ENCODE data around the gene DIABLO.

DIABLO gene

DNA sequence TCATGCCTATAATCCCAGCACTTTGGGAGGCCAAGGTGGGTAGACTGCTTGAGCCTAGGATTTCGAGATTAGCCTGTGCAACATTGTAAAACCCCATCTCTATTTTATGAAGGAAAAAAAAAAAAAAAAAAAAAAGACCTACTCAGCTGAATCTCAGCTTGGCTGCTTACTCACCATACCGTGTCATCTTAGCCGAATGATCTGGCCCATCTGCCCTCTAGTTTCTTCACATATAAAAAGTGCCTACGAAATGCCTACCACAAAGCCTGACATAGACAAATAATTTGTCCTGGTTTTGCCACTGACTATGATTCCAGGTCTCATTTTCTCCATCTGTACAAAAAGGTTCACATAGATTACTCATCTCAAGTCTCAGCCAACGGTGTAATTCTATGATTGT, 10.1 kb downstream of the DIABLO start:
- Histone ChIP-seq H2AFZ (ENCODE audit: low read length) (no peak overlapping the region), H4K20me1 (ENCODE audit: insufficient read depth, low read length) (no peaks in the 10 kb centered on the region), H3K9ac (ENCODE audit: low read length) (no peak overlapping the region), H3K9me3 (replicated peaks; ENCODE audit: insufficient read depth, low read length) (no peaks in the 10 kb centered on the region), H3K4me2 (ENCODE audit: low read depth, low read length) (no peak overlapping the region), H3K79me2 (ENCODE audit: low read length) (no peaks in the 10 kb centered on the region), H3K36me3 (replicated peaks; ENCODE audit: insufficient read depth, low read length) (no peaks in the 10 kb centered on the region), H3K9me2 (replicated peaks; ENCODE audit: insufficient read depth, low read length) (no peaks in the 10 kb centered on the region), H3K27ac (ENCODE audit: low read length) (no peak overlapping the region), H3F3A (ENCODE audit: insufficient read depth, low read length) (no peaks in the 10 kb centered on the region), H3K4me1 (ENCODE audit: low read length) (no peaks in the 10 kb centered on the region), H3K4me3 (ENCODE audit: low read length) (no peak overlapping the region), H3K27me3 (replicated peaks; ENCODE audit: insufficient read depth, low read length) (no peaks in the 10 kb centered on the region)
- no peak for DNase-seq
- TF ChIP-seq, protein P1, sequence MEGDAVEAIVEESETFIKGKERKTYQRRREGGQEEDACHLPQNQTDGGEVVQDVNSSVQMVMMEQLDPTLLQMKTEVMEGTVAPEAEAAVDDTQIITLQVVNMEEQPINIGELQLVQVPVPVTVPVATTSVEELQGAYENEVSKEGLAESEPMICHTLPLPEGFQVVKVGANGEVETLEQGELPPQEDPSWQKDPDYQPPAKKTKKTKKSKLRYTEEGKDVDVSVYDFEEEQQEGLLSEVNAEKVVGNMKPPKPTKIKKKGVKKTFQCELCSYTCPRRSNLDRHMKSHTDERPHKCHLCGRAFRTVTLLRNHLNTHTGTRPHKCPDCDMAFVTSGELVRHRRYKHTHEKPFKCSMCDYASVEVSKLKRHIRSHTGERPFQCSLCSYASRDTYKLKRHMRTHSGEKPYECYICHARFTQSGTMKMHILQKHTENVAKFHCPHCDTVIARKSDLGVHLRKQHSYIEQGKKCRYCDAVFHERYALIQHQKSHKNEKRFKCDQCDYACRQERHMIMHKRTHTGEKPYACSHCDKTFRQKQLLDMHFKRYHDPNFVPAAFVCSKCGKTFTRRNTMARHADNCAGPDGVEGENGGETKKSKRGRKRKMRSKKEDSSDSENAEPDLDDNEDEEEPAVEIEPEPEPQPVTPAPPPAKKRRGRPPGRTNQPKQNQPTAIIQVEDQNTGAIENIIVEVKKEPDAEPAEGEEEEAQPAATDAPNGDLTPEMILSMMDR (IDR thresholded peaks at IDR 0.05; ENCODE audit: low read length) = no peak
- no peak for TF ChIP-seq EZH2phosphoT487 (IDR thresholded peaks at IDR 0.05; ENCODE audit: low read length)
- no peak for TF ChIP-seq EZH2 (optimal IDR thresholded peaks at IDR 0.05; ENCODE audit: low read depth, low read length)

DNA sequence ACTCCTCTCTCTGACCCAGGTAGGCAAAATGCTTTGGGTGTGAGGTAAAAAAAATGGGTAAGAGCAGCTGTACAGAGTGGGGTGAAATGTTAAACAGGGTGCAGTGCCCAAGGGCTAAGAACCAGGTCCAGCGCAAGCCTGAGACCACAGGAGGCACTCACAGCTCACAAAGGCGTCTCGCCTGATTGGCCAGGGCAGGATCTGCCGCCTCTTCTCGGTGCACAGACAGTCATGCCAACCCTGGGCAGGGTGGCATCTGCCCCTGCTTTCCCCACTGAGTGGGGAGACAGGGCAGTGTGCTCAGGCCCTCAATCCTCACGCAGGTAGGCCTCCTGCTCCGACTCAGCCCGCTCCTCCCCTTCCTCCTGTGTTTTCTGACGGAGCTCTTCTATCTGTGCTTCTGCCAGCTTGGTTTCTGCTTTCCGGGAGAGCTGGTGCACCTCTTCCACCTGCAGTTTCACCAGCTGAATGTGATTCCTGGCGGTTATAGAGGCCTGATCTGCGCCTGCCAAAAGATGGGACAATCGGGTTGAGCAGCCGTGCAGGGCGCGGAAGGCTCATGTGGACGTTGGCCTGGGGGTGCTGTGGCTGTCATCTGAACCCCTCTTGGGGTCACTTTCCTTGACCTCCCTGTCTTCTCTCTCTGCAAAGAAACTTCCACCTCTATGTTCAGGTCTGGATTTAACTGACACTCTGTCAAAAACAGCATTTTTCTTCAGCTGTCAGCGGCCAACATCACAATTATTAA, 17.6 kb downstream of the DIABLO start:
- no peaks in the 10 kb centered on the region for H3K27me3 ChIP-seq (replicated peaks; ENCODE audit: insufficient read depth, low read length)

GRCh38 chr12:122207391-122207790, 18.5 kb downstream of the DIABLO start:
- Histone ChIP-seq H3K4me2 (ENCODE audit: low read depth, low read length) (no peak overlapping the region), H3K9me3 (replicated peaks; ENCODE audit: insufficient read depth, low read length) (no peaks in the 10 kb centered on the region), H3K4me3 (ENCODE audit: low read length) (no peak overlapping the region), H3F3A (ENCODE audit: insufficient read depth, low read length) (no peaks in the 10 kb centered on the region), H3K27ac (ENCODE audit: low read length) (no peak overlapping the region), H3K36me3 (replicated peaks; ENCODE audit: insufficient read depth, low read length) (no peaks in the 10 kb centered on the region), H3K4me1 (ENCODE audit: low read length) (no peaks in the 10 kb centered on the region), H2AFZ (ENCODE audit: low read length) (no peak overlapping the region), H3K79me2 (ENCODE audit: low read length) (no peaks in the 10 kb centered on the region), H4K20me1 (ENCODE audit: insufficient read depth, low read length) (no peaks in the 10 kb centered on the region), H3K9me2 (replicated peaks; ENCODE audit: insufficient read depth, low read length) (no peaks in the 10 kb centered on the region), H3K9ac (ENCODE audit: low read length) (no peak overlapping the region), H3K27me3 (replicated peaks; ENCODE audit: insufficient read depth, low read length) (no peaks in the 10 kb centered on the region)
- DNase-seq = no peak
- TF ChIP-seq EZH2phosphoT487 (IDR thresholded peaks at IDR 0.05; ENCODE audit: low read length) (no peak), EZH2 (optimal IDR thresholded peaks at IDR 0.05; ENCODE audit: low read depth, low read length) (no peak)
- TF ChIP-seq, protein P1 (IDR thresholded peaks at IDR 0.05; ENCODE audit: low read length) = no peak

More for the DNA sequence above, 17.6 kb downstream of the DIABLO start:
- Histone ChIP-seq H3F3A (ENCODE audit: insufficient read depth, low read length) (no peaks in the 10 kb centered on the region), H3K27ac (ENCODE audit: low read length) (no peak overlapping the region), H4K20me1 (ENCODE audit: insufficient read depth, low read length) (no peaks in the 10 kb centered on the region), H3K9me3 (replicated peaks; ENCODE audit: insufficient read depth, low read length) (no peaks in the 10 kb centered on the region), H3K9me2 (replicated peaks; ENCODE audit: insufficient read depth, low read length) (no peaks in the 10 kb centered on the region), H3K9ac (ENCODE audit: low read length) (no peak overlapping the region), H3K79me2 (ENCODE audit: low read length) (no peaks in the 10 kb centered on the region), H2AFZ (ENCODE audit: low read length) (no peak overlapping the region), H3K4me2 (ENCODE audit: low read depth, low read length) (no peak overlapping the region), H3K4me3 (ENCODE audit: low read length) (no peak overlapping the region), H3K36me3 (replicated peaks; ENCODE audit: insufficient read depth, low read length) (no peaks in the 10 kb centered on the region), H3K4me1 (ENCODE audit: low read length) (no peaks in the 10 kb centered on the region)
- no peak for DNase-seq
- TF ChIP-seq EZH2phosphoT487 (IDR thresholded peaks at IDR 0.05; ENCODE audit: low read length) (no peak), EZH2 (optimal IDR thresholded peaks at IDR 0.05; ENCODE audit: low read depth, low read length) (no peak)
- TF ChIP-seq, protein P1 (IDR thresholded peaks at IDR 0.05; ENCODE audit: low read length) = no peak

Measured in MM.1S (cell line).